ENCODE measurements around the gene CCT6A.
"Not testable (repeated sequence)": the region's sequence is repeated elsewhere in the genome, so short reads cannot be mapped to it uniquely, and the experiment has no call there.

CCT6A gene

DNA sequence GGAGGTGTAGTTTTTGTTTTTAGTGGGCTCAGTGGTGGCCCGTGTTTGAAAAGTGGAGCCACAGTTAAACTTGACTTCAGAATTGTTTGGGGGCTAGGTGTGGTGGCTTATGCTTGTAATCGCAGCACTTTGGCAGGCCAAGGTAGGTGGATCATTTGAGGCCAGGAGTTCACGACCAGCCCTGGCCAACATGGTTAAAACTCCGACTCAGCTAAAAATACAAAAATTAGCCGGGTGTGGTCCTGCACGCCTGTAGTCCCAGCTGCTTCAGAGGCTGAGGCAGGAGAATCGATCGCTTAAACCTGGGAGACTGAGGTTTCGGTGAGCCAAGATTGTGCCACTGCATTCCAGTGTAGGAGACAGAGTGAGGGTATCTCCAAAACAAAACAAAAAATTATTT lies 1.8 kb downstream of the CCT6A start:
- no peak for DNase-seq (ENCODE audit: low read depth)

GRCh38 chr7:56053993-56054392 lies 2.4 kb downstream of the CCT6A start:
- DNase-seq (ENCODE audit: low read depth) = no peak

GRCh38 chr7:56062382-56062781 lies 10.8 kb downstream of the CCT6A start:
- DNase-seq (ENCODE audit: low read depth) = peak; percentile 91

- no peak for DNase-seq (ENCODE audit: low read depth)
Observed at GRCh38 chr7:56063500-56063881, 11.9 kb downstream of the CCT6A start.

- DNase-seq (ENCODE audit: low read depth) = peak; percentile 85
Observed at GRCh38 chr7:56063882-56064625, 12.5 kb downstream of the CCT6A start, which contains the start of gene SUMF2. TSS of gene SUMF2 (plus strand) at chr7:56064286. CDS start at chr7:56064312, 26 bp downstream.

- DNase-seq (ENCODE audit: low read depth) = not testable (repeated sequence)
Observed at GRCh38 chr7:56066376-56066775, 14.8 kb downstream of the CCT6A start.

GRCh38 chr7:56074371-56074791 lies 22.8 kb downstream of the CCT6A start:
- DNase-seq (ENCODE audit: low read depth) = peak; percentile 73

- no peak for DNase-seq (ENCODE audit: low read depth)
Observed at GRCh38 chr7:56077681-56078080, 26.1 kb downstream of the CCT6A start.

DNA sequence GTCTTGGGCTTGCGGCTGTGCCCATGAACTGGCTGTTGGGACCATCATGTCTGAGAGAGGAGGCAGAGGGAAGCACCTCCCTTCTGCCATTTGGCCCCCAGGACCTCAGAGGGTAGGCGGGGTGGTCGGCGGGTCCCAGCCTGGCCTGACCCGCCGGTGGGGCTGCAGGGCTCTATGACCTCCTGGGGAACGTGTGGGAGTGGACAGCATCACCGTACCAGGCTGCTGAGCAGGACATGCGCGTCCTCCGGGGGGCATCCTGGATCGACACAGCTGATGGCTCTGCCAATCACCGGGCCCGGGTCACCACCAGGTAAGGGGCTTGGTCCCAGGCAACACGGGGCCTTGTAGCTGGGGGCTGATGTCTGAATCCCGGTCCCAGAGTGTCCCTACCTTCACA lies 26.6 kb downstream of the CCT6A start:
- DNase-seq (ENCODE audit: low read depth) = no peak

- DNase-seq (ENCODE audit: low read depth) = peak; percentile 13
Observed at GRCh38 chr7:56079450-56080185, 28.1 kb downstream of the CCT6A start.

DNA sequence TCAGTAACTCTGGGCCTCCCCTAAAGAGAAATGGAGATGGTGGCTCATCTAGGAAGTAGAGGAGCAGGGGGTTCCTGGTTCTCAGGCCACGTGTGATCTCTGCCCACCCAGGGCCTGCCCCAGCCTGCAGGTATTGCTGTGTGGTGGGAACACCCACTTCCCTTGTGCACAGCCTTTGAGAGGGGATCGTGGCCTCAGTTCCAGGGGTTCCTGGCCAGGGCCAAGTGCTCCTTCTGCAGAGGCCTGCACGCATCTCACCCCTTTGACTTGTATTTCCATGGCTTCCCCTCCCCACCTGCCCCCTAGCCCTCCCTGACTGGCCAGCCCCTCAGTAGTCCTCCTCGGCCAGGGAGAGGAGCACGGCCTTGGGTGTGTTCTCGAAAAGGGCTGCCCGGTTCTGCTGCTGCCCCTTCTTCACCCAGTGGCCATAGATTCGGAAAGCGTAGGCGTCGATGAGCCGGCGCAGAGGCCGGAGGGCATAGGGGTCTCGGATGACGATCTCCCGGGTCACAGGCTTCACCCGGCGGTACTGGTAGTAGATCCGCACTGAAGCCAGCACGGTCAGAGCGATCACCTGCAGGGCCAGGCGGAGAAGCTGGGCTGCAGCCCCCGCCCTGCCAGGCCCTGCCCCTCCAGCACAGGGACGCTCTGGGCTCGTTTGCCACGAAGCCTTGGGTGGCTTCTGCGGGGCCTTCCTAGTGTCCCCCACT lies 29.3 kb downstream of the CCT6A start:
- not testable (repeated sequence) for DNase-seq (ENCODE audit: low read depth)

GRCh38 chr7:56081626-56082340 lies 30.2 kb downstream of the CCT6A start:
- no peak for DNase-seq (ENCODE audit: low read depth)

DNA sequence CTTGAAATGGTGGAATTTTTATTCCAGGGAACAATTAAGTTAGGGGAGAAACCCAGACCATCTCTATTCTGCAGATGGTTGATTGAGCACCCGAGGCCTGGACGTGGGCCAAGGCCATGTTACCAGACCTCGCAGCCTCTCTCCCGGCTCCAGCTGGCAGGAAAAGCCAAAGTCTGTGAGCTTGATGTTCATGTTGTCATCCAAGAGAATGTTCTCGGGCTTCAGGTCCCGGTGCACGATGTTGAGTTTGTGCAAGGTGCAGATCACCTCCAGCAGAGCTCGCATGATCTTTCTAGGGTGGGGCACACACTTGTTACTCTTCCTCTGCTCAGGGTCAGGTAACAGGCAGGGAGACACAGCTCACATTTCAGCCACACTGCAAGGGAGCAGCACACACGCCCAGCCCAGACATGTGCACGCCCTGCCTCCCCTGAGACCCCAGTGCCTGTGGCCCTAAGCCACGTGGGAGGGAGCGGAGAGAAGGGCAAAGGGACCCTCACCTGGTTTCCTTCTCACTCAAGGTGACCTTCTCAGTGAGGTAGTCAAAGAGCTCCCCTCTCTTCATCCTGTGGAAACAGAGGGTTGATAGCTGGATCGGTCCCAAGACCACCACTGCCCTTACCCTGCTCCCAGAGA lies 31.7 kb downstream of the CCT6A start:
- DNase-seq (ENCODE audit: low read depth) = no peak

GRCh38 chr7:56086761-56087160 lies 35.2 kb downstream of the CCT6A start:
- DNase-seq (ENCODE audit: low read depth) = no peak

GRCh38 chr7:56087445-56087844 lies 35.9 kb downstream of the CCT6A start:
- DNase-seq (ENCODE audit: low read depth) = no peak

DNA sequence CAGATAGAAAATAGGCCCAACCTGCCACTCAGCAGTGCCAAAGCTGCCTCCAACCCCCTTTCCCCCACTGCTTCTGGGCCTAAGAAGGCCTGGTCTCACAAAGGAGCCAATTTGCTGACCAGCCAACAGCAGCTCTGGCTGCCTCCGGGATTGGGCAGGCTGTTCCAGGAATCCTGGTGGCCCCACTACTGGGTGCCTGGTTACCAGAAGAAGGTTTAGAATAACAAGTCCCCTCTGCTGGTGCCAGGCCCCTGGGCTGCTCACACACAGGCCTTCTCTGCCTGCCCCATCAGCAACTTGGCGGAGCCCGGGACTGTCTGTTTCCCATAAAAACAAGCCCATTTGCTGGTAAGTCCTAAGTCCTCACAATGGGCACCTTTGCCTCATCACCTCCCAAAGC lies 40.0 kb downstream of the CCT6A start:
- no peak for DNase-seq (ENCODE audit: low read depth)

DNA sequence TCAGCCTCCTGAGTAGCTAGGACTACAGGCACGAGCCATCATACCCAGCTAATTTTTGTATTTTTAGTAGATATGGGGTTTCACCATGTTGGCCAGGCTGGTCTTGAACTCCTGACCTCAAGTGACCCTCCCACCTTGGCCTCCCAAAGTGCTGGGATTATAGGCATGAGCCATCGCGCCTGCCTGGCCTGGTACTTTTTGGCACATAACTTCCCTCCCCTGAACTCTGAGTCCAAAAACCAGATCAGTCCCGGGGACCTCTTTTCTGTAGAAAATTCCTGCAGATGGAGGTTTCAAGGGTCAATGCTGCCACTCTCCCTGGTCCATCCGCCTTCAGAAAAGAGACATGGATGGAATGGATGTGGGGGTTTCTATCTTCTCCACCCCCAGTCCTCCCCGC lies 40.8 kb downstream of the CCT6A start:
- DNase-seq (ENCODE audit: low read depth) = not testable (repeated sequence)

- peak; percentile 67 for DNase-seq (ENCODE audit: low read depth)
Observed at GRCh38 chr7:56092789-56093531, 41.4 kb downstream of the CCT6A start, which contains the start of gene PHKG1. TSS of gene PHKG1 (minus strand) at chr7:56092952. CDS start at chr7:56088941, 4,011 bp downstream.

GRCh38 chr7:56097700-56098099 lies 46.1 kb downstream of the CCT6A start:
- DNase-seq (ENCODE audit: low read depth) = peak; percentile 75

DNA sequence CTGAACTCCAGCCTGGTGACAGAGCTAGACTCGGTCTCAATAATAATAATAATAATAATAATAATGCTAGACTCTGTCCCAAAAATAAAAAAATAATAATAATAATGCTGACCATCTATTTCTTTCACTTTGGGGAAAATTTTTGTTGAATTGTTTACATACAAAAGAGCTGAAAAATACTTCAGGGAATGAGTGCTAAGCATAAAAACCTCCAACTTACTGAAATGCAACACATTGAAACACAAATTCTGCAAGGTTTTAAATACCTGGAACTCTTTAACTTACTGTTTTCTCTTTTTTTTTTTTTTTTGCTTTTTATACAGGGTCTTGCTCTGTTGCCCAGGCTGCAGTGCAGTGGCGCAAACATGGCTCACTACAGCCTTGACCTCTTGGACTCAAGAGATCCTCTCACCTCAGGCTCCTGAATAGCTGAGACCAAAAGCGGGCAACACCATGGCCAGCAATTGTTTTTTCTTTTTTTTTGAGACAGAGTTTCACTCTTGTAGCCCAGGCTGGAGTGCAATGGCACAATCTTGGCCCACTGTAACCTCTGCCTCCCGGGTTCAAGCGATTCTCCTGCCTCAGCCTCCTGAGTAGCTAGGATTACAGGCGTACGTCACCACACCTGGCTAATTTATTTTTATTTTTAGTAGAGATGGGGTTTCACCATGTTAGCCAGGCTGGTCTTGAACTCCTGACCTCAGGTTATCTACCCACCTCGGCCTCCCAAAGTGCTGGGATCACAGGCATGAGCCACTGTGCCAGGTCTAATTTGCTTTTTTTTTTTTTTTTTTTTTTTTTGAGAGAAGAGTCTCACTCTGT lies 46.8 kb downstream of the CCT6A start:
- not testable (repeated sequence) for DNase-seq (ENCODE audit: low read depth)
